ENCODE results near the gene SHC2. TPM values are rescaled to one million over a fixed set of nuclear protein-coding genes. Genes with fewer than 3 reads are reported as not detected.

The SHC2 gene
- total and polyA plus RNA-seq, 9 of the 15 experiments (the other 6 are each of a cell fraction or from before 2014, with no cell fraction given): 0.14 to 0.36 (median 0.17) TPM; not detected in 5

GRCh38 chr19:416416-416815 is 44.4 kb downstream of the SHC2 start (continued):
- no peak for TF ChIP-seq ZFP1 (CRISPR knock-in tag; IDR thresholded peaks at IDR 0.05)
- no peak for TF ChIP-seq CBX5 (IDR thresholded peaks at IDR 0.05; ENCODE audit: borderline replicate concordance, low read depth)
- TF ChIP-seq TFE3 (CRISPR knock-in tag; IDR thresholded peaks at IDR 0.05): no peak
- no peak for TF ChIP-seq ZNF24 (IDR thresholded peaks at IDR 0.05)
- TF ChIP-seq COPS2 (conservative IDR thresholded peaks at IDR 0.05): no peak
- TF ChIP-seq ZBTB7A (IDR thresholded peaks at IDR 0.05; ENCODE audit: borderline replicate concordance, control insufficient read depth, low read depth, low read length): no peak
- TF ChIP-seq GATAD2A (IDR thresholded peaks at IDR 0.05): no peak

- FAIRE-seq (no peak), ATAC-seq (no peak), DNase-seq (ENCODE audit: extremely low read depth in 1 of 4, low spot score in 3 of 4) (no peak)
- no peaks in the 10 kb centered on the region for H3K36me3 ChIP-seq (ENCODE audit: control insufficient read depth, insufficient read depth, low read length)
- H3K9me1 ChIP-seq (ENCODE audit: control insufficient read depth, insufficient read depth, low read length): no peaks in the 10 kb centered on the region
- in situ Hi-C loops (cut with MboI) (no loop called here), intact Hi-C loops (cut with micrococcal nuclease) (no loop called here)
- 0 out of 2 replicates have a peak, but pooled peaks cover 14% of the 10 kb centered on the region for H4K20me1 ChIP-seq (replicated peaks; ENCODE audit: control insufficient read depth, insufficient read depth, low read length)
- peaks cover 35 to 81% of the 10 kb centered on the region in 2 experiments; a peak in 4 of 5 replicates for H3K27me3 ChIP-seq (ENCODE audit: control insufficient read depth in 2 of 2, insufficient read depth in 2 of 2, low read length in 2 of 2)
- peaks cover 0 to 41% of the 10 kb centered on the region in 2 experiments; a peak in 2 of 5 replicates for H3K4me1 ChIP-seq (replicated peaks in 1 of 2; ENCODE audit: control insufficient read depth in 2 of 2, insufficient read depth in 2 of 2, low read length in 2 of 2)
- POLR2A ChIA-PET: interaction anchor here (0.6 kb wide), 1 partner anchor 79 kb away, joined by 3 read pairs; no protein-coding TSS in a partner anchor
- 0% methylated on average over 1 of the region's 1 CpG for WGBS (ENCODE audit: insufficient coverage, low coverage, missing lambda C conversion rate)
- H3K27ac ChIP-seq (ENCODE audit: extremely low read depth, low read depth, low read length): no peak overlapping the region
- no peak overlapping the region for H2AFZ ChIP-seq (ENCODE audit: low read depth, low read length)
- no peak overlapping the region for H3K9ac ChIP-seq (ENCODE audit: insufficient read depth in 1 of 2, low read depth in 2 of 2, low read length in 2 of 2)
- H3K4me3 ChIP-seq: no peak overlapping the region
- H3K4me2 ChIP-seq (ENCODE audit: insufficient read depth, low read length): no peak overlapping the region
- H3K79me2 ChIP-seq (ENCODE audit: control insufficient read depth, insufficient read depth, low read length): no peaks in the 10 kb centered on the region
- CTCF ChIA-PET (ENCODE audit: low intra/inter-chr PET ratio): no interaction called here
- no peaks in the 10 kb centered on the region for H3K9me3 ChIP-seq (replicated peaks; ENCODE audit: control insufficient read depth, insufficient read depth, low read depth, low read length)
- no TSS peak for BruUV-seq (replicated peaks)
- TF ChIP-seq NCOA1 (IDR thresholded peaks at IDR 0.05; ENCODE audit: low read depth): no peak
- TF ChIP-seq NFE2L1 (tag; IDR thresholded peaks at IDR 0.05; ENCODE audit: borderline replicate concordance, low read depth): no peak
- no peak for TF ChIP-seq MTA1 (IDR thresholded peaks at IDR 0.05; ENCODE audit: borderline replicate concordance)
- TF ChIP-seq PBX2 (CRISPR knock-in tag; IDR thresholded peaks at IDR 0.05; ENCODE audit: low read depth): no peak
- TF ChIP-seq PBX2 (tag; conservative IDR thresholded peaks at IDR 0.05; ENCODE audit: low read depth): peak; percentile 97
- 0 out of 4 replicates have a peak, but pooled peaks of 1 of the 2 experiments have one; percentile 39 for TF ChIP-seq HDAC1 (IDR thresholded peaks at IDR 0.05)
- peak; percentile 89 for TF ChIP-seq MEIS2 (IDR thresholded peaks at IDR 0.05; ENCODE audit: partially characterized antibody)
- no peak for TF ChIP-seq KAT7 (CRISPR knock-in tag; IDR thresholded peaks at IDR 0.05; ENCODE audit: borderline replicate concordance)
- TF ChIP-seq KDM1A (IDR thresholded peaks at IDR 0.05): peak; percentile 49 to 64
- no peak for TF ChIP-seq ZNF512 (tag; IDR thresholded peaks at IDR 0.05)
- no peak for TF ChIP-seq PPARD (CRISPR knock-in tag; IDR thresholded peaks at IDR 0.05)
These were observed 45.5 kb downstream of the SHC2 start for GRCh38 chr19:415292-415691.

Data from K562 (cell line).